ENCODE measurements around the gene CERS6.
"Not testable (repeated sequence)": the region's sequence is repeated elsewhere in the genome, so short reads cannot be mapped to it uniquely, and the experiment has no call there.

Gene CERS6

GRCh38 chr2:168663993-168664392 is 207.9 kb downstream of the CERS6 start:
- no peak for DNase-seq (ENCODE audit: low spot score)
- no peak for TF ChIP-seq CTCF (IDR thresholded peaks at IDR 0.05; ENCODE audit: extremely low read depth, insufficient read depth, missing control alignments)
- in situ Hi-C loops (cut with MboI; ENCODE audit: low pct_unique_long_range_greater_than_20kb, low sequenced_read_pairs, unreplicated experiment), result no loop called here

GRCh38 chr2:168664715-168665114 is 208.6 kb downstream of the CERS6 start:
- in situ Hi-C loops (cut with MboI; ENCODE audit: low pct_unique_long_range_greater_than_20kb, low sequenced_read_pairs, unreplicated experiment); DNase-seq (ENCODE audit: low spot score): not testable (repeated sequence)

GRCh38 chr2:168666339-168666738 is 210.3 kb downstream of the CERS6 start:
- in situ Hi-C loops (cut with MboI; ENCODE audit: low pct_unique_long_range_greater_than_20kb, low sequenced_read_pairs, unreplicated experiment), result no loop called here
- no peak for DNase-seq (ENCODE audit: low spot score)
- TF ChIP-seq CTCF (IDR thresholded peaks at IDR 0.05; ENCODE audit: extremely low read depth, insufficient read depth, missing control alignments), result no peak

GRCh38 chr2:168667156-168667555 is 211.1 kb downstream of the CERS6 start:
- in situ Hi-C loops (cut with MboI; ENCODE audit: low pct_unique_long_range_greater_than_20kb, low sequenced_read_pairs, unreplicated experiment), result no loop called here
- TF ChIP-seq CTCF (IDR thresholded peaks at IDR 0.05; ENCODE audit: extremely low read depth, insufficient read depth, missing control alignments), result no peak
- no peak for DNase-seq (ENCODE audit: low spot score)

GRCh38 chr2:168669151-168669550 is 213.1 kb downstream of the CERS6 start:
- in situ Hi-C loops (cut with MboI; ENCODE audit: low pct_unique_long_range_greater_than_20kb, low sequenced_read_pairs, unreplicated experiment), result no loop called here
- TF ChIP-seq CTCF (IDR thresholded peaks at IDR 0.05; ENCODE audit: extremely low read depth, insufficient read depth, missing control alignments), result no peak

GRCh38 chr2:168670478-168670877 is 214.4 kb downstream of the CERS6 start:
- no peak for TF ChIP-seq CTCF (IDR thresholded peaks at IDR 0.05; ENCODE audit: extremely low read depth, insufficient read depth, missing control alignments)
- in situ Hi-C loops (cut with MboI; ENCODE audit: low pct_unique_long_range_greater_than_20kb, low sequenced_read_pairs, unreplicated experiment), result no loop called here
- DNase-seq (ENCODE audit: low spot score), result no peak

More at GRCh38 chr2:168669151-168669550, 213.1 kb downstream of the CERS6 start:
- DNase-seq (ENCODE audit: low spot score), result no peak

- no peak for TF ChIP-seq CTCF (IDR thresholded peaks at IDR 0.05; ENCODE audit: extremely low read depth, insufficient read depth, missing control alignments)
- no peak for DNase-seq (ENCODE audit: low spot score)
- in situ Hi-C loops (cut with MboI; ENCODE audit: low pct_unique_long_range_greater_than_20kb, low sequenced_read_pairs, unreplicated experiment), result no loop called here
Observed at GRCh38 chr2:168671932-168672331, 215.9 kb downstream of the CERS6 start.
